AG09309 (cell line): ENCODE measurements around the gene ZNF267.
"Not testable (repeated sequence)": the region's sequence is repeated elsewhere in the genome, so short reads cannot be mapped to it uniquely, and the experiment has no call there.

Experiments used
- DNase-seq: peaks from one replicate; pipeline ENCODE4 v3.0.0-alpha.2; 2010; ENCODE audit warnings: low read depth
- H3K4me3 ChIP-seq: 2 replicates; pipeline ENCODE4 v1.5.1; 2011; ENCODE audit warnings: mild to moderate bottlenecking, low read depth, low read length, moderate library complexity; ENCODE audit not compliant: control insufficient read depth
- CTCF ChIP-seq: IDR thresholded peaks from 2 replicates; pipeline ENCODE4 v1.5.1; 2011; ENCODE audit warnings: mild to moderate bottlenecking, low read depth, low read length, inconsistent platforms; ENCODE audit not compliant: insufficient read depth, control insufficient read depth; ENCODE audit errors: missing control alignments

Gene ZNF267

GRCh38 chr16:31956221-31956620 lies 82.6 kb downstream of the ZNF267 start:
- not testable (repeated sequence) for H3K4me3 ChIP-seq, DNase-seq
- TF ChIP-seq CTCF, result peak; percentile 9

- DNase-seq, H3K4me3 ChIP-seq: not testable (repeated sequence)
These were observed 86.7 kb downstream of the ZNF267 start for GRCh38 chr16:31960186-31960910.
